Upper lobe of left lung (tissue), 6 donors: ENCODE data around the gene MEF2C. TPM values are rescaled to one million over a fixed set of nuclear protein-coding genes. Genes with fewer than 3 reads are reported as not detected.
A peak's percentile ranks its signal among the peaks of the same experiment; 100 is the strongest.

Experiments used
- ATAC-seq, 2 donors: fragments of 200-7000 bp; cut with Tn5 transposase; one replicate each; pipeline ENCODE4 v1.9.1; 2022; ENCODE audit warnings: mild to moderate bottlenecking in 2 of 2, moderate library complexity in 2 of 2; ENCODE audit not compliant: low FRiP score in 2 of 2
- DNase-seq, 2 donors: peaks; one replicate each; pipeline ENCODE4 v3.0.0-alpha.2; 2019 to 2020
- H3K27ac ChIP-seq, 4 donors: fragments of 200-600 bp; sonication (generic); one replicate each; pipeline ENCODE4 v1.5.1; 2016 to 2019
- H3K27me3 ChIP-seq, 4 donors: fragments of 200-600 bp; sonication (generic); one replicate each; pipeline ENCODE4 v1.5.1; 2017 to 2019
- H3K36me3 ChIP-seq, 4 donors: fragments of 200-600 bp; sonication (generic); one replicate each; pipeline ENCODE4 v1.5.1; 2016 to 2019
- H3K4me1 ChIP-seq, 4 donors: fragments of 200-600 bp; sonication (generic); one replicate each; pipeline ENCODE4 v1.5.1; 2018 to 2019
- H3K4me3 ChIP-seq, 4 donors: fragments of 200-600 bp; sonication (generic); one replicate each; pipeline ENCODE4 v1.5.1; 2017 to 2019; ENCODE audit warnings: mild to moderate bottlenecking in 2 of 4, moderate library complexity in 1 of 4
- H3K9me3 ChIP-seq, 4 donors: fragments of 200-600 bp; sonication (generic); one replicate each; pipeline ENCODE4 v1.5.1; 2018 to 2019
- EP300 ChIP-seq, 4 donors: sonication (generic); formaldehyde crosslinking; IDR thresholded peaks; one replicate each; pipeline ENCODE4 v1.5.1; 2017; ENCODE audit warnings: antibody characterized with exemption in 4 of 4, control low read depth in 2 of 4
- POLR2A ChIP-seq, 4 donors: fragments of 450-650 bp; IDR thresholded peaks; one replicate each; pipeline ENCODE4 v1.5.1; 2016 to 2017; ENCODE audit warnings: antibody characterized with exemption in 4 of 4, mild to moderate bottlenecking in 2 of 4
- POLR2AphosphoS5 ChIP-seq, 2 donors: sonication (generic); formaldehyde crosslinking; IDR thresholded peaks; one replicate each; pipeline ENCODE4 v1.5.1; 2017; ENCODE audit warnings: antibody characterized with exemption in 2 of 2
- WGBS, 2 donors: methylation state at CpG; one replicate each; pipeline ENCODE4 v1.1.5; 2017 to 2018; 5-methylcytosine and 5-hydroxymethylcytosine counted together
- total RNA-seq, 6 donors: library from RNA; depleted of rRNA in 4 of 6; stranded (reverse); fragments of >200 nt in 4 of 6; gene quantifications; one replicate each; pipeline versions ENCODE4 v1.1.0 to v1.2.1, GENCODE V29; 2016 to 2021
- TF ChIP-seq, protein P1 (sequence below), 6 experiments: fragments of 450-650 bp in 4 of 6; fragments of 200-600 bp in 2 of 6; sonication (generic) in 2 of 6; IDR thresholded peaks; one replicate each; pipeline ENCODE4 v1.5.1; 2016 to 2019; ENCODE audit warnings: antibody characterized with exemption in 6 of 6
- donor health status: DM: no; HTN: no; CAD: no; lungs with moderate emphysema.
- donor health status: DM: no; HTN: yes; CAD: no; lungs with severe emphysema.

Gene MEF2C
- total RNA-seq, 6 donors from 2014 or later: 20.5 to 46.2 (median 35.8) TPM

DNA sequence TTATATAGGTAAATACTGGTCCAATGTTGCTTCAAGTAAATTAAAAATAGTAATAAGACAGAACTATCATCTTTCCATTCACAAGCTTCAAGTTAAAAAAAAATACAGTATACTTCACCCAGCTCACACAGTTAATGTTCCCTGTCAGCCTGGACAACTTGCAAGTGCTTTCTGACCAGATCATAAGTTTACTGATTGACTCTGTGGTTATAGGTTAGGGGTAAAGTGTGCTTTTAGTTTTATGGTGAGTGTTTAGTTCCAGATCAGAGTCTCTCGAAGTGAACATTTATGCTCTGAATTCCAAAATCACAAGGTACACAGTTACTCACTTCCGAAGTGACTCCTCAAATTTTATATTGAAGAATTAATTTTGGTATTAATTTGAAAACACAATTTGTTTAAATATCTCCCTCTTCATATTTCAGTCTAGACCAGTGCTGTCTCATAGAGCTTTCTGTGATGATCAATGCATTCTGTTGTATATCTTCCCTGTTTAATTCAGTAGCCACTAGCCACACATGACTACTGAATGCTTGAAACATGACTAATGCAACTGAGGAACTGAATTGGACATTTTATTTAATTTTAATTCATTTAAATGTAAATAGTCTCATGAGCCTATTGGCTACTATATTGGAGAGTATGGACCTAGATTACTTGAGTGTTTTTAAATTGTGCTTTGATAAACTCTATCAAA, 90.7 kb downstream of the MEF2C start:
- Histone ChIP-seq H3K4me1 (no peaks in the 10 kb centered on the region), H3K9me3 (no peaks in the 10 kb centered on the region), H3K36me3 (no peaks in the 10 kb centered on the region), H3K27me3 (no peaks in the 10 kb centered on the region), H3K4me3 (no peak overlapping the region), H3K27ac (peak overlapping the region in 1 of 4 donors; percentile 17)
- DNase-seq (no peak), ATAC-seq (no peak)
- 81 to 100% methylated on average over 2 of the region's 2 CpGs for WGBS, 2 donors
- TF ChIP-seq, protein P1, sequence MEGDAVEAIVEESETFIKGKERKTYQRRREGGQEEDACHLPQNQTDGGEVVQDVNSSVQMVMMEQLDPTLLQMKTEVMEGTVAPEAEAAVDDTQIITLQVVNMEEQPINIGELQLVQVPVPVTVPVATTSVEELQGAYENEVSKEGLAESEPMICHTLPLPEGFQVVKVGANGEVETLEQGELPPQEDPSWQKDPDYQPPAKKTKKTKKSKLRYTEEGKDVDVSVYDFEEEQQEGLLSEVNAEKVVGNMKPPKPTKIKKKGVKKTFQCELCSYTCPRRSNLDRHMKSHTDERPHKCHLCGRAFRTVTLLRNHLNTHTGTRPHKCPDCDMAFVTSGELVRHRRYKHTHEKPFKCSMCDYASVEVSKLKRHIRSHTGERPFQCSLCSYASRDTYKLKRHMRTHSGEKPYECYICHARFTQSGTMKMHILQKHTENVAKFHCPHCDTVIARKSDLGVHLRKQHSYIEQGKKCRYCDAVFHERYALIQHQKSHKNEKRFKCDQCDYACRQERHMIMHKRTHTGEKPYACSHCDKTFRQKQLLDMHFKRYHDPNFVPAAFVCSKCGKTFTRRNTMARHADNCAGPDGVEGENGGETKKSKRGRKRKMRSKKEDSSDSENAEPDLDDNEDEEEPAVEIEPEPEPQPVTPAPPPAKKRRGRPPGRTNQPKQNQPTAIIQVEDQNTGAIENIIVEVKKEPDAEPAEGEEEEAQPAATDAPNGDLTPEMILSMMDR (IDR thresholded peaks at IDR 0.05): no peak
- TF ChIP-seq POLR2AphosphoS5 (IDR thresholded peaks at IDR 0.05) (no peak), POLR2A (IDR thresholded peaks at IDR 0.05) (no peak), EP300 (IDR thresholded peaks at IDR 0.05) (no peak)

DNA sequence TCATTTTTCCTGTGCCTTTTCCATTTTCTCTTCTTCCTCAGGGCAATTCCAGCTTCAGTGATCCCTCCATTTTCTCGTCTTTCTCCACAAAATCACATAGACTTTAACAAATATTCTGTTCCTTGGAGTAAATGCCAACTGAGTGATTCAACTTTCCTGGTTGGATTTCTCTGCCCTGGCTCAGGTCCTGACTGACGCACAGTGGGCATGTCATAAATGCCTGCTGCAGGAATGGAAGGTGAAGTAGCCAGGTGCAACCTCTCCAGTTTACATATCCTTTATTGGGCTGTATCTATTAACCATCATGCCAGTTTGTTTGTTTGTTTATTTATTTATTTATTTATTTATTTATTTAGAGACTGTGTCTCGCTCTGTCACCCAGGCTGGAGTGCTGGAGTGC, 95.1 kb downstream of the MEF2C start:
- Histone ChIP-seq H3K36me3 (no peaks in the 10 kb centered on the region), H3K27ac (no peak overlapping the region), H3K4me1 (peaks cover 12 to 23% (median 18%) of the 10 kb centered on the region in 4 donors), H3K4me3 (no peak overlapping the region), H3K27me3 (no peaks in the 10 kb centered on the region), H3K9me3 (no peaks in the 10 kb centered on the region)
- DNase-seq (no peak), ATAC-seq (no peak)
- no peak for TF ChIP-seq EP300 (IDR thresholded peaks at IDR 0.05)
- no peak for TF ChIP-seq POLR2A (IDR thresholded peaks at IDR 0.05)
- TF ChIP-seq, protein P1 (IDR thresholded peaks at IDR 0.05): no peak
- TF ChIP-seq POLR2AphosphoS5 (IDR thresholded peaks at IDR 0.05): no peak
- WGBS, 2 donors: 91 to 92% methylated on average over 3 of the region's 3 CpGs

DNA sequence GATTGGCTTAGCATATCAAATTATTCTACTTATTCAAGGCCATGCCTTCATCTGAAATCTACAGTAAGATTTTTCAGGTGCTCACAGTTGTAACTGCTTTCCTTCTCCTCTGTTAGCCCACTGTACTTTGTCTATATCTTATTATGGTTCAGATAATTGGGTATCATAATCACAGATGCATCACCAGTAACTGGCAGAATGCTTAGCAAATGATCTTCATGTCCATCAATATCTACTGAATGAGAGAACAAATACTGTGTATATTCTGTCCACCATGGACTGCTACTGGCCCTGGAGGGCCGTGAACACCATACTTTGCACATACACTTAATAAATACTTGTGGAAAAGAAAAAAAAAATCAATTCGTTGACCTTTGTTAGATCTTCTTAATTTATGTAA, 96.2 kb downstream of the MEF2C start:
- ATAC-seq (no peak), DNase-seq (no peak)
- H3K4me1 ChIP-seq: peaks cover 12 to 23% (median 18%) of the 10 kb centered on the region in 4 donors
- H3K9me3 ChIP-seq: no peaks in the 10 kb centered on the region
- peak overlapping the region in 3 of 4 donors; percentile 64 to 82 (median 75) for H3K27ac ChIP-seq
- H3K36me3 ChIP-seq: no peaks in the 10 kb centered on the region
- H3K4me3 ChIP-seq: no peak overlapping the region
- 82 to 85% methylated on average over 2 of the region's 2 CpGs for WGBS, 2 donors
- TF ChIP-seq POLR2A (IDR thresholded peaks at IDR 0.05) (no peak), POLR2AphosphoS5 (IDR thresholded peaks at IDR 0.05) (no peak), EP300 (IDR thresholded peaks at IDR 0.05) (no peak)
- TF ChIP-seq, protein P1 (IDR thresholded peaks at IDR 0.05): no peak
- no peaks in the 10 kb centered on the region for H3K27me3 ChIP-seq

DNA sequence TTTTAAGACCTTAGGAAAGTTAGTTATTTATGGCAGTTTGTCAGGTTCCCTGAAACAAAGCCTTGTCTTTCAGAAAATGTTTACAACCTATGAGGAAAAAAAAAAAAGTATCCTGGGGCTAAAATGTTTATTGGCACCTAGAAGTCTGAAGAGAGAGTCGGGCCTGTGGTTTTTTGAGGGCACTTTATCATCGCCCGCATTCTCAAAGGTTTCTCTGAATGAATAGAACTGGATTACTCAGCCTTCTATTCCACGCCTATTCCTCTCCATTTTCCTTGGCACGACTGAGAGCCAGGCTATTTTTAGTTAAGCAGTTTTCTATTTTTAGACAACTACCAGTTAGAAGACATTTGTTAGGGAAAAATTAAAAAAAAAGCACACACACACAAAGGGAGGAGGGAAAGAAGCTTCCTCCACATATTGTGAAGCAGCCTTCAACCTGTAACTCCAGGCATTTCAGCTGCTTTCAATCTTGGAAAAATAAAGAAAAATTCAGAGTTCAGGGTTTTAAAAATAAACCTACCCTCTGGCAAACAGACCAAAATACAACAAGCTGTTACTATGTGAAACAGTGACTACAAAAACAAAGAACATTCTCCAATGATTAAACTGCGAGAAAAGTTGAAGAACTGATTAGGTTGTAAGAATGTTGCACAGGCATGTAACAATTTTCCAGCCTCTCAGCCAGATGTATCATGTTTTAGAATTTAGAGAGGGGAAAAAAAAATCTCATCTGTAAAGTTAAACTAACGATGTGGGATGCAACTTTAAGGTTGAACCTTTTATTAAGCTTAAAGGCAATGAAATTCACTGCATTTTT, 97.0 kb downstream of the MEF2C start:
- no peaks in the 10 kb centered on the region for H3K27me3 ChIP-seq
- H3K4me3 ChIP-seq: peak overlapping the region in 2 of 4 donors; percentile 6 to 12
- H3K9me3 ChIP-seq: no peaks in the 10 kb centered on the region
- DNase-seq: peak in 1 of 2 donors; percentile 68
- H3K4me1 ChIP-seq: peaks cover 12 to 28% (median 18%) of the 10 kb centered on the region in 4 donors
- no peaks in the 10 kb centered on the region for H3K36me3 ChIP-seq
- H3K27ac ChIP-seq: peak overlapping the region; percentile 1 to 82 (median 70)
- peak; percentile 92 for ATAC-seq
- WGBS, 2 donors: 8 to 13% methylated on average over 7 of the region's 7 CpGs
- TF ChIP-seq EP300 (IDR thresholded peaks at IDR 0.05): peak in 2 of 4 donors; percentile 18 to 21
- peak in 1 of 2 donors; percentile 12 for TF ChIP-seq POLR2AphosphoS5 (IDR thresholded peaks at IDR 0.05)
- TF ChIP-seq POLR2A (IDR thresholded peaks at IDR 0.05): no peak
- TF ChIP-seq, protein P1 (IDR thresholded peaks at IDR 0.05): no peak
